NCI-H524 (cell line): ENCODE data around the gene NLGN1.
A peak's percentile ranks its signal among the peaks of the same experiment; 100 is the strongest.

Experiments used
- DNase-seq, 2 experiments: peaks; one replicate each; lab custom pipeline; 2025; lab: John Stamatoyannopoulos, UW

NLGN1 gene

GRCh38 chr3:174287705-174288104 is 890.2 kb downstream of the NLGN1 start:
- no peak for DNase-seq

GRCh38 chr3:174294616-174295015 is 897.1 kb downstream of the NLGN1 start:
- DNase-seq: no peak

- DNase-seq: no peak
These were observed 898.0 kb downstream of the NLGN1 start for GRCh38 chr3:174295306-174296092.

- no peak for DNase-seq
These were observed 905.3 kb downstream of the NLGN1 start for GRCh38 chr3:174302746-174303315.

- no peak for DNase-seq
These were observed 906.5 kb downstream of the NLGN1 start for GRCh38 chr3:174303907-174304560.

- no peak for DNase-seq
These were observed 911.2 kb downstream of the NLGN1 start for GRCh38 chr3:174308736-174309135.

GRCh38 chr3:174310475-174310983 is 913.0 kb downstream of the NLGN1 start:
- no peak for DNase-seq

- DNase-seq: no peak
These were observed 917.7 kb downstream of the NLGN1 start for GRCh38 chr3:174315225-174315624.

- DNase-seq: no peak
These were observed 919.5 kb downstream of the NLGN1 start for GRCh38 chr3:174317005-174317404.

- DNase-seq: no peak
These were observed 920.6 kb downstream of the NLGN1 start for GRCh38 chr3:174318181-174318580.

- no peak for DNase-seq
These were observed 924.0 kb downstream of the NLGN1 start for GRCh38 chr3:174321548-174321947.

GRCh38 chr3:174322789-174323188 is 925.2 kb downstream of the NLGN1 start:
- no peak for DNase-seq

- no peak for DNase-seq
These were observed 927.6 kb downstream of the NLGN1 start for GRCh38 chr3:174325171-174325570.

GRCh38 chr3:174325834-174326700 is 928.5 kb downstream of the NLGN1 start:
- DNase-seq: no peak

GRCh38 chr3:174329321-174329720 is 931.8 kb downstream of the NLGN1 start:
- no peak for DNase-seq

GRCh38 chr3:174330303-174330702 is 932.8 kb downstream of the NLGN1 start:
- no peak for DNase-seq

- DNase-seq: no peak
These were observed 933.7 kb downstream of the NLGN1 start for GRCh38 chr3:174331095-174331800.

- no peak for DNase-seq
These were observed 934.8 kb downstream of the NLGN1 start for GRCh38 chr3:174332391-174332790.

GRCh38 chr3:174333640-174334039 is 936.1 kb downstream of the NLGN1 start:
- peak; percentile 43 to 89 for DNase-seq

GRCh38 chr3:174334111-174334510 is 936.6 kb downstream of the NLGN1 start:
- DNase-seq: no peak

GRCh38 chr3:174335324-174335723 is 937.8 kb downstream of the NLGN1 start:
- no peak for DNase-seq
